PC-9 (cell line): ENCODE data around the gene SMURF1. TPM values are rescaled to one million over a fixed set of nuclear protein-coding genes. Genes with fewer than 3 reads are reported as not detected.

Source experiments
- BruUV-seq: library from RNA; stranded (reverse); fragments of 400-500 nt; replicated peaks from 2 replicates; lab custom pipeline; 2021; lab: Mats Ljungman, UMichigan
- CTCF ChIA-PET: fragments of 300-600 bp; sonication (Branson Sonifier 250); formaldehyde crosslinking; loops from one replicate; lab custom pipeline; 2022; ENCODE audit warnings: antibody characterized with exemption; lab: Charles Lee
- POLR2A ChIA-PET: fragments of 300-600 bp; sonication (Branson Sonifier 250); formaldehyde crosslinking; loops from one replicate; lab custom pipeline; 2022; ENCODE audit warnings: antibody characterized with exemption; ENCODE audit not compliant: unreplicated experiment; lab: Charles Lee
- DNase-seq, 2 experiments: peaks; one replicate each; pipeline versions ENCODE4 v3.0.0 to v3.0.0-alpha.2; 2015 to 2022; ENCODE audit warnings: mixed read lengths in 1 of 2
- H2AFZ ChIP-seq: fragments of 200-600 bp; sonication (generic); 2 replicates; pipeline ENCODE4 v1.8.1; 2017; ENCODE audit warnings: antibody characterized with exemption
- H3F3A ChIP-seq: fragments of 200-600 bp; sonication (generic); 2 replicates; pipeline ENCODE4 v1.8.1; 2017; ENCODE audit warnings: antibody characterized with exemption, mild to moderate bottlenecking, low read depth; ENCODE audit not compliant: insufficient read depth
- H3K27ac ChIP-seq: fragments of 200-600 bp; sonication (generic); 2 replicates; pipeline ENCODE4 v1.6.1; 2016; ENCODE audit warnings: mixed run types
- H3K27me3 ChIP-seq: fragments of 200-600 bp; sonication (generic); 2 replicates; pipeline ENCODE4 v1.6.1; 2016; ENCODE audit warnings: low read depth, mixed run types; ENCODE audit not compliant: insufficient read depth
- H3K36me3 ChIP-seq: fragments of 200-600 bp; sonication (generic); 2 replicates; pipeline ENCODE4 v1.6.1; 2016; ENCODE audit warnings: low read depth, mixed run types
- H3K4me1 ChIP-seq: fragments of 200-600 bp; sonication (generic); replicated peaks from 2 replicates; pipeline ENCODE4 v1.6.1; 2016; ENCODE audit warnings: mixed run types; ENCODE audit not compliant: insufficient read depth
- H3K4me2 ChIP-seq: fragments of 200-600 bp; sonication (generic); 2 replicates; pipeline ENCODE4 v1.6.1; 2017; ENCODE audit warnings: mixed run types
- H3K4me3 ChIP-seq: fragments of 200-600 bp; sonication (generic); 2 replicates; pipeline ENCODE4 v1.6.1; 2016; ENCODE audit warnings: mixed run types
- H3K79me2 ChIP-seq: fragments of 200-600 bp; sonication (generic); 2 replicates; pipeline ENCODE4 v1.6.1; 2017; ENCODE audit warnings: low read depth, mixed run types
- H3K9me2 ChIP-seq: fragments of 200-600 bp; sonication (generic); 2 replicates; pipeline ENCODE4 v1.8.1; 2017; ENCODE audit warnings: mild to moderate bottlenecking; ENCODE audit not compliant: insufficient read depth
- H3K9me3 ChIP-seq: fragments of 200-600 bp; sonication (generic); 2 replicates; pipeline ENCODE4 v1.8.1; 2016; ENCODE audit warnings: low read depth; ENCODE audit not compliant: insufficient read depth
- H4K20me1 ChIP-seq: fragments of 200-600 bp; sonication (generic); 2 replicates; pipeline ENCODE4 v1.8.1; 2017; ENCODE audit not compliant: insufficient read depth
- EZH2 ChIP-seq: fragments of 200-600 bp; sonication (generic); IDR thresholded peaks from 2 replicates; pipeline ENCODE4 v1.8.0; 2017; ENCODE audit warnings: antibody characterized with exemption, low read depth
- intact Hi-C: fragments of 100-400 bp; cut with micrococcal nuclease; formaldehyde crosslinking; loops from one replicate; pipeline ENCODE4 v1.10.0; 2022; ENCODE audit not compliant: unreplicated experiment
- total RNA-seq: library from RNA; stranded (reverse); gene quantifications from 2 replicates; pipeline ENCODE4 v1.2.3, GENCODE V29; 2021
- TF ChIP-seq, protein P1 (sequence below): fragments of 200-600 bp; sonication (generic); conservative IDR thresholded peaks from 2 replicates; pipeline ENCODE4 v1.6.1; 2017; ENCODE audit warnings: mixed run types, antibody characterized with exemption, mild to moderate bottlenecking, moderate library complexity

SMURF1 gene
- total RNA-seq, 1 experiment from 2014 or later: 53.2 TPM

DNA sequence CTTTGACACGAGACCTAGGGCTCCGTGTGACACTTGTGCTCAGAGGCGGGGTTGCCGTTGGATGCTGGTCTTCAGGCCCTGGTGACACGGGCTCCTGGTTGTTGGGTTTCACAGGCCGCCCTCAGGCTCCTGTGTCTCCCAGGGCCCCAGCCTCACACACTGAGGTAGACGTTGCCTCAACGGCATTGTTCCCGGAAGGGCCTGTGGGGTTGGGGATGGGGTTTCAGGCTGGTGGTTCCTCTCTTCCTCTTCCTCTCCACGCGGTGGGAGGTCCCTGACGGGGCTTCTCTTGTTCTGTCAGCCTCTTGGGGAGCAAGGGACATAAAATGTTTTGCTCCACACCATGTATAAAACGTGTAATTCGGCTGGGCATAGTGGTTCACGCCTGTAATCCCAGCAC is 140.5 kb downstream of the SMURF1 start:
- intact Hi-C loops: no loop called here
- CTCF ChIA-PET: no interaction called here
- Histone ChIP-seq H3K4me2 (no peak overlapping the region), H3K79me2 (no peaks in the 10 kb centered on the region), H3K4me1 (no peaks in the 10 kb centered on the region), H3K27me3 (no peaks in the 10 kb centered on the region), H3F3A (no peaks in the 10 kb centered on the region), H4K20me1 (no peaks in the 10 kb centered on the region), H3K9me2 (no peaks in the 10 kb centered on the region), H3K36me3 (peaks cover 23% of the 10 kb centered on the region), H3K4me3 (no peak overlapping the region), H3K27ac (no peak overlapping the region), H3K9me3 (no peaks in the 10 kb centered on the region), H2AFZ (no peak overlapping the region)
- no peak for DNase-seq
- no TSS peak for BruUV-seq
- POLR2A ChIA-PET: no interaction called here
- TF ChIP-seq, protein P1, sequence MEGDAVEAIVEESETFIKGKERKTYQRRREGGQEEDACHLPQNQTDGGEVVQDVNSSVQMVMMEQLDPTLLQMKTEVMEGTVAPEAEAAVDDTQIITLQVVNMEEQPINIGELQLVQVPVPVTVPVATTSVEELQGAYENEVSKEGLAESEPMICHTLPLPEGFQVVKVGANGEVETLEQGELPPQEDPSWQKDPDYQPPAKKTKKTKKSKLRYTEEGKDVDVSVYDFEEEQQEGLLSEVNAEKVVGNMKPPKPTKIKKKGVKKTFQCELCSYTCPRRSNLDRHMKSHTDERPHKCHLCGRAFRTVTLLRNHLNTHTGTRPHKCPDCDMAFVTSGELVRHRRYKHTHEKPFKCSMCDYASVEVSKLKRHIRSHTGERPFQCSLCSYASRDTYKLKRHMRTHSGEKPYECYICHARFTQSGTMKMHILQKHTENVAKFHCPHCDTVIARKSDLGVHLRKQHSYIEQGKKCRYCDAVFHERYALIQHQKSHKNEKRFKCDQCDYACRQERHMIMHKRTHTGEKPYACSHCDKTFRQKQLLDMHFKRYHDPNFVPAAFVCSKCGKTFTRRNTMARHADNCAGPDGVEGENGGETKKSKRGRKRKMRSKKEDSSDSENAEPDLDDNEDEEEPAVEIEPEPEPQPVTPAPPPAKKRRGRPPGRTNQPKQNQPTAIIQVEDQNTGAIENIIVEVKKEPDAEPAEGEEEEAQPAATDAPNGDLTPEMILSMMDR: no peak
- TF ChIP-seq EZH2: no peak

DNA sequence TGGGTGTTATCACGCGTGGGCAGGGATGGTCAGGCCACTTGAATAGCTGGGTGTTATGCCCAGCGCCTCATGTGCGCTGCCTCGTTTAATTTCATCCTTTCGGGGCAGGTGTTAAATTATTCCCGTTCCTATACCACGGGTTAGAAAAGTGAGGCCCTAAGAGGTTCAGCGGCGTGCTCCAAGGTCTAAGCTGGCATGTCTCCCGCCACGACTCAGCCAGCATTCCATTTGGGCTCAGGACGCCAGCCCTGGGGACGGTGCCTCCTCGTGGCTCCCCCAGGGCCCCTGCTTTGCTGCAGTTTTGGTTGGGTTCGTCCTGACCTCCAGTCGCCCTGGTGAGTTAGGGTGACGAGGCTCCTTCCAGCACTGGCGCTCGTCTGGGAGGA is 141.1 kb downstream of the SMURF1 start:
- intact Hi-C loops: no loop called here

DNA sequence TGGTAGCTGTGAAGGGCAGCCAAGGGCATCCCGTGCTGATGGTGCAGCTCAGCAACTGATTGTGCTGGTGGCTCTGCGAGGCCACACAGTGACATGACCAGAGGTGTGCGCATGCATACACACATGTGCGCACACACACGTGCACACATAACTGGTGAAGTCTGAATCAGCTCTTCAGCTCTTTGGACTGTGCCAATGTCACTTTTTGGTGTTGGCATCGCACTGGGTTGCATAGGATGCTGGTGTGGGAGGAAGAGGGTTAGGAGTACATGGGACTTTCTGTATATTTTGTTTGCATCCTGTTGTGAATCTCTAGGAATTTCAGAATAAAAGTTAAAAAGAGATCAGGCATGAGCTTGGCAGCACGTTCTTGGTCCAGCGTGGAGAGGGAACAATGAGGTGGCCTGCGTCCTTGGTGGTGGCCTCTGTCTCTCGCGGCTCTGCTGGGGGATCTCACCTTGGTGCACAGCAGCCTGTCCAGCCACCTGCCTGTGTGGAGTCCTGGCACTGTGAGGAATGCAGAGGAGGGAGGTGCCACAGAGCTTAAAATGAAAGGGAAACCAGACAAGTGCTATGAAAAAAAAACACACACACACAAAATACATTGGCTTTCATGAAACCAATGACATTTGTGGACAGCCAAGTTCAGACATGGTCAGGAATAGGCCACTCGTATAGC is 141.6 kb downstream of the SMURF1 start:
- Histone ChIP-seq H3K27me3 (no peaks in the 10 kb centered on the region), H3K9me3 (no peaks in the 10 kb centered on the region), H3K4me1 (no peaks in the 10 kb centered on the region), H3F3A (no peaks in the 10 kb centered on the region), H3K36me3 (peaks cover 23% of the 10 kb centered on the region), H3K9me2 (no peaks in the 10 kb centered on the region), H3K27ac (no peak overlapping the region), H2AFZ (no peak overlapping the region), H4K20me1 (no peaks in the 10 kb centered on the region), H3K4me3 (no peak overlapping the region), H3K79me2 (no peaks in the 10 kb centered on the region), H3K4me2 (no peak overlapping the region)
- ChIA-PET CTCF (no interaction called here), POLR2A (interaction anchor here (0.7 kb wide), 1 partner anchor 631 kb away, joined by 6 read pairs; no protein-coding TSS in a partner anchor)
- BruUV-seq: no TSS peak
- TF ChIP-seq, protein P1: no peak
- TF ChIP-seq EZH2: no peak
- DNase-seq: no peak
- intact Hi-C loops: no loop called here

More for the DNA sequence above, 141.1 kb downstream of the SMURF1 start:
- no peaks in the 10 kb centered on the region for H3F3A ChIP-seq
- DNase-seq: no peak
- H3K9me3 ChIP-seq: no peaks in the 10 kb centered on the region
- ChIA-PET POLR2A (interaction anchor here (0.7 kb wide), 1 partner anchor 631 kb away, joined by 6 read pairs; no protein-coding TSS in a partner anchor), CTCF (no interaction called here)
- H2AFZ ChIP-seq: no peak overlapping the region
- no peaks in the 10 kb centered on the region for H3K79me2 ChIP-seq
- no peak overlapping the region for H3K4me3 ChIP-seq
- no peak overlapping the region for H3K27ac ChIP-seq
- H3K4me2 ChIP-seq: no peak overlapping the region
- peaks cover 23% of the 10 kb centered on the region for H3K36me3 ChIP-seq
- BruUV-seq: no TSS peak
- no peak for TF ChIP-seq EZH2
- TF ChIP-seq, protein P1: no peak
- no peaks in the 10 kb centered on the region for H3K27me3 ChIP-seq
- H3K4me1 ChIP-seq: no peaks in the 10 kb centered on the region
- no peaks in the 10 kb centered on the region for H3K9me2 ChIP-seq
- no peaks in the 10 kb centered on the region for H4K20me1 ChIP-seq
